Left ventricle myocardium inferior (tissue), 1 donor: ENCODE measurements around the gene CAAP1. TPM values are rescaled to one million over a fixed set of nuclear protein-coding genes. Genes with fewer than 3 reads are reported as not detected.

Experiments used
- DNase-seq: peaks from one replicate; pipeline ENCODE4 v3.0.0-alpha.2; 2020
- H3K27ac ChIP-seq: fragments of 200-600 bp; replicated peaks from 2 replicates; pipeline ENCODE4 v1.8.0; 2021
- H3K27me3 ChIP-seq: fragments of 200-600 bp; 2 replicates; pipeline ENCODE4 v1.8.0; 2021; ENCODE audit warnings: low read depth
- H3K36me3 ChIP-seq: fragments of 200-600 bp; 2 replicates; pipeline ENCODE4 v1.8.0; 2021
- H3K4me1 ChIP-seq: fragments of 200-600 bp; 2 replicates; pipeline ENCODE4 v1.8.0; 2021
- H3K4me3 ChIP-seq: fragments of 200-600 bp; 2 replicates; pipeline ENCODE4 v1.8.0; 2021; ENCODE audit warnings: mild to moderate bottlenecking, moderate library complexity
- H3K9me3 ChIP-seq: fragments of 200-600 bp; replicated peaks from 2 replicates; pipeline ENCODE4 v1.8.0; 2021
- CTCF ChIP-seq: fragments of 200-600 bp; IDR thresholded peaks from 2 replicates; pipeline ENCODE4 v1.8.0; 2021; ENCODE audit warnings: antibody characterized with exemption, mild to moderate bottlenecking, borderline replicate concordance
- intact Hi-C: fragments of 100-400 bp; cut with micrococcal nuclease; formaldehyde crosslinking; loops from one replicate; pipeline ENCODE4 v1.11.0; 2022
- total RNA-seq: library from RNA; stranded (reverse); fragmentation: NEBNext Ultra II Directional; extraction: Animal tissue kit (Norgen Biotek cat#: 25700); gene quantifications from one replicate; pipeline ENCODE4 v1.2.1, GENCODE V29; 2021
- donor health status: DM: no; HTN: yes; CAD: no; lungs with severe emphysema.

The CAAP1 gene
- total RNA-seq, 1 donor from 2014 or later, result 7.9 TPM

GRCh38 chr9:26928902-26929495, 36.4 kb upstream of the CAAP1 start:
- Histone ChIP-seq H3K4me1 (no peaks in the 10 kb centered on the region), H3K36me3 (peaks cover 66% of the 10 kb centered on the region), H3K4me3 (no peak overlapping the region), H3K27me3 (no peaks in the 10 kb centered on the region), H3K27ac (no peak overlapping the region), H3K9me3 (no peaks in the 10 kb centered on the region)
- no peak for TF ChIP-seq CTCF
- intact Hi-C loops, result no loop called here
- DNase-seq, result no peak

GRCh38 chr9:26925609-26926008, 33.0 kb upstream of the CAAP1 start:
- DNase-seq, result no peak

GRCh38 chr9:26919698-26920097, 27.1 kb upstream of the CAAP1 start:
- no peak for TF ChIP-seq CTCF
- no peak for DNase-seq
- Histone ChIP-seq H3K27ac (no peak overlapping the region), H3K27me3 (no peaks in the 10 kb centered on the region), H3K9me3 (no peaks in the 10 kb centered on the region), H3K4me1 (peaks cover 8% of the 10 kb centered on the region), H3K4me3 (no peak overlapping the region), H3K36me3 (peaks cover 99% of the 10 kb centered on the region)
- intact Hi-C loops, result no loop called here

More at GRCh38 chr9:26925609-26926008, 33.0 kb upstream of the CAAP1 start:
- Histone ChIP-seq H3K9me3 (no peaks in the 10 kb centered on the region), H3K27ac (no peak overlapping the region), H3K36me3 (peaks cover 77% of the 10 kb centered on the region), H3K4me3 (no peak overlapping the region), H3K27me3 (no peaks in the 10 kb centered on the region), H3K4me1 (no peaks in the 10 kb centered on the region)
- intact Hi-C loops, result no loop called here
- no peak for TF ChIP-seq CTCF

- H3K36me3 ChIP-seq, result peaks cover 75% of the 10 kb centered on the region
Measured at GRCh38 chr9:26913138-26913668, 20.6 kb upstream of the CAAP1 start.

GRCh38 chr9:26904671-26905070, 12.1 kb upstream of the CAAP1 start:
- Histone ChIP-seq H3K27me3 (no peaks in the 10 kb centered on the region), H3K27ac (peak overlapping the region; percentile 31), H3K4me3 (no peak overlapping the region), H3K4me1 (peaks cover 19% of the 10 kb centered on the region), H3K36me3 (peaks cover 57% of the 10 kb centered on the region), H3K9me3 (no peaks in the 10 kb centered on the region)
- intact Hi-C loops, result no loop called here
- TF ChIP-seq CTCF, result no peak
- no peak for DNase-seq

More at GRCh38 chr9:26913138-26913668, 20.6 kb upstream of the CAAP1 start:
- no peak for TF ChIP-seq CTCF
- DNase-seq, result no peak
- Histone ChIP-seq H3K9me3 (no peaks in the 10 kb centered on the region), H3K4me1 (no peaks in the 10 kb centered on the region), H3K27me3 (no peaks in the 10 kb centered on the region), H3K4me3 (no peak overlapping the region), H3K27ac (no peak overlapping the region)
- intact Hi-C loops, result no loop called here
